GM11168 (cell line): ENCODE data around the gene CDH2.

ENCODE experiments used
- in situ Hi-C: fragments of 300-500 bp; cut with MboI; formaldehyde crosslinking; loops from one replicate; pipeline ENCODE4 v1.12.0; 2022; ENCODE audit warnings: low sequenced_read_pairs; ENCODE audit not compliant: unreplicated experiment

Gene CDH2

DNA sequence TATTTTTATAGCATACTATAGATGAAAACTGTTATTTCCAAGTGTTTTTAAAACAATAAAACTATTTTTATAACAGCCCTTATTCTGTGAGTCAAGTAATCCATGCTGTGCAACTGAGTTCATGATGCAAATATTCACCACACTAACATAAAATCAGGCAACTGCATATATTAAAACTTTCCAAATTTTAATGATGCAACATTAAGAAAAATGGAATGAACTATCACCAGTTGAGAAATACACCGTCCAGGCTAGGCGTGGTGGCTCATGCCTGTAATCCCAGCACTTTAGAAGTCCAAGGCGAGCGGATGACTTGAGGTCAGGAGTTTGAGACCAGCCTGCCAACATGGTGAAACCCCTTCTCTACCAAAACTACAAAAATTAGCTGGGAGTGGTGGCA, 114.5 kb downstream of the CDH2 start:
- in situ Hi-C loops, result no loop called here

DNA sequence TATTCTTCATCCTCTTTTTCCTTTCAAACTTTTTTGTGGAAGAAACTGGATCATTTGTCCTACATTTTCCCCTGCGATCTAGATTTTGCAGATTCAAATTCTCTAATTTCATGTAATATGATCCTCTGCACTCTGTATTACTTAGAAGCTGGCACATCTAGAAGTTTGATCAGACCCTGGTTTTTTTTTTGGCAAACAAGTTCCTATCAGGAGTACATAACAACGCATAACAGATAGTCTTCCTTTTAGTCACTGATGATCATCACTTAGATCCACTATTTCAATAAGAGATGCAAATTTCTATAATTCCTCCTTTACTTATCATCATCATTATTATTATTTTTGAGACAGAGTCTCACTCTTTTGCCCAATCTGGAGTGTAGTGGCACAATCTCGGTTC, 117.1 kb downstream of the CDH2 start:
- in situ Hi-C loops, result no loop called here

DNA sequence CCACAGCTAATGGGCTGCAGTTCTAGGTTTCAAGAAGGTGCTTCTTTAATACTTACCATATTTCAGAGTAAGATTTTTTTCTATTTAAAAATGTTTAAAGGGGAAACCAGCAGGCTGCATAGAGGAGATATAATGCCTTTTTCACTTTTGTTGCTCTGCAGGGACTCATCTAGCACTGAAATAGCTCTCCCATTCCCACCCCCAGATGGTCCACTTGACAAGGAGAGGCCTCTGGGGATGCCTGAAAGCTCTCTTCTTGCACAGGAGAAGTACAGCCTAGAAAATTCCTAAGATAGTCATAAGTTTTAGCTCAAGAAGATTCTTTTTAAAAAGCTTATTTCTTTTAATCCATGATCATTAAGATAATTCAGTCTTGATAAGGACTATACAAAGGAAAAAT, 126.4 kb downstream of the CDH2 start:
- in situ Hi-C loops, result no loop called here

DNA sequence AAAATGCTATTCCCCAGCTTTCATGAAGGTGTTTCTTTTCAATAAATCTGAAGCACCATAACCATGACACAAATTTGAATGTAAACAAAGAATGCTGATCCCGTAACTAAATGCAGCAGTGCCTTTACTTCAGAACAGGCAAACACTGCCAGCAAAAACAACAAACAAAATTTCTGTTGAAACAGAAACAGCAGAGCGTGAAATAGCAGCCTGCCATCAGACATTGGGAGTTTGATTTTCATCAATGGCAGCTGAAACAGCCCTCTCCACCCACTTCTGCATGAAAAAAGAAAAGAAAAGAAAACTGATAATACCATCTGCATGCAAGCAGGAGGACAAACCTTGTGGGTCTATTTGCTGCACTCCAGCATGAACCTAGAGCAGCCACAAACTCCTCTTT, 128.3 kb downstream of the CDH2 start:
- in situ Hi-C loops, result no loop called here

DNA sequence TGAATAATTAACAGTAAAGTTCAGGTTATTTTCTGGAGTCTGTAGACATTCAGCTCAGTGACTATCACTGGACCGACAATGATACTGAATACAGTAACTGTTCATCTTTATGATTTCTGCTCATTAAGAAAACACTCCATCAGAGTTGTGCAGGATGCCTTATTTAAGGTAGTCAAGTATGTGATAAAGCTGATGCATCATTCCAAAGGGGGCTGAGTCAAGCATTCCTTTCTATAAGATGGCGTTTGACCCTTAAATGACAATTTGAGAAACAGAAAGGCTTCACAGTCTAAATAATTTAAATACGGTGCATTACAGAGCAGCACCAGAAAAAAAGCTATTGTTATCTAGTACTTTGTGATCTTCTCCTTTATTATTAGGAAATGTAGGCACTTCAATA, 131.1 kb downstream of the CDH2 start:
- in situ Hi-C loops, result no loop called here

DNA sequence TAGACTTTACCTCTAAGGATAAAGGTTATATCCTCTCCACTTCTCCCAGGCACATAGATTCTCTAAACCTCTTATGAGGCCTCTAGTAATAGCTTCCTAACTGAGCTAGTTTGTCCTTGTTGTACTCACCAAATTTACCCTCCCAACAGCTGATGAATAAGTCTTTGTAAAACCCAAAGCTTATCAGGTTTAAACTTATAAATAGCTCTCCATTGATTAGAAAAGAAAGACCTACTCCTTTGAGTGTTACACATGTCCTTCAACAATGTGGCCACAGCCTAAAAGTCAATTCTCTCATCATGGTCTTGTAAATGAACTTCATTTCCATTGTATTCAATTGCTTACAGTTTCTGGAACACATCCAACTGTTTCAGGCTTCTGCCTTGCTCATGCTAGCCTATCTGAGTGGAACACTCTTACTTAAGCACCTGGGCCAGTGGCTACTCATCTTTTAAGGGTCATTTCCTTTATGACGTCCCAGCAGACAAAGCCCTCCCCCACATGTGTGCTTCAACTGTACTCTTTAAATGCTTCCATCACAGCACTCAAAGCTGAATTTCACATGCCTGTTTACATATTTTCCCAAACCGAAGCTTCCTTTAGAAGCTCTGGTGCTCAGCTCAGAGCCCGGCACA, 131.6 kb downstream of the CDH2 start:
- in situ Hi-C loops, result no loop called here

DNA sequence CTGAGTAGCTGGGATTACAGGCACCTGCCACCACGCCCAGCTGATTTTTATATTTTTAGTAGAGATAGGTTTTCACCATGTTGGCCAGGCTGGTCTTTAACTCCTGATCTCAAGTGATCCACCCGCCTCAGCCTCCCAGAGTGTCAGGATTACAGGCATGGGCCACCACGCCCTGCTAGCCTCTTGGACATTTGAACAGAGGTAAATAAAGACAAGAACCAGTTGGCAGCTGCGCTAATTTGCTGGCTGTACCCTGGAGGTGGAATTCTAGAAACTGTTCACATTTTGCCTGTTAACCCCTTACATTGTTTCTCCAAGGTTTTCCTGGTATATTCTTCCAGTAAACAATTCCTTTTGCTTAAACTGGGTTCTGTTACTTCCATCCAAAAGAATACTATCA, 132.9 kb downstream of the CDH2 start:
- in situ Hi-C loops, result no loop called here

DNA sequence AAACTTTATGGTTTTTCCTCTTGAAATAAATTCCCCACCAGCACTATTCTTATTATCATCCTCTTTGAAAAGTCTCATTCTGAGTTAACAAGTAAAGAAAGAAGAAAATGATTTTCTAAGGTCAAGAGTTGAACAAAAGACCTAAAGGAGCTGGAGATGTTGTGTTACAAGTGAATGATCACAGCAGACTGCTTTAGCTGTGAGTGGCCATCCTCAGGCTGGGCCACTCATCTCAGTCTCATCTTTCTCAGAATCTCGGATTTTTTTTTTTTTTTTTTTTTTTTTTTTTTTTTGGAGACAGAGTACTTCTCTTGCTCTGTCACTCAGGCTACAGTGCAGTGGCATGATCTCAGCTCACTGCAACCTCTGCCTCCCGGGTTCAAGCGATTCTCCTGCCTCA, 133.3 kb downstream of the CDH2 start:
- in situ Hi-C loops, result no loop called here

DNA sequence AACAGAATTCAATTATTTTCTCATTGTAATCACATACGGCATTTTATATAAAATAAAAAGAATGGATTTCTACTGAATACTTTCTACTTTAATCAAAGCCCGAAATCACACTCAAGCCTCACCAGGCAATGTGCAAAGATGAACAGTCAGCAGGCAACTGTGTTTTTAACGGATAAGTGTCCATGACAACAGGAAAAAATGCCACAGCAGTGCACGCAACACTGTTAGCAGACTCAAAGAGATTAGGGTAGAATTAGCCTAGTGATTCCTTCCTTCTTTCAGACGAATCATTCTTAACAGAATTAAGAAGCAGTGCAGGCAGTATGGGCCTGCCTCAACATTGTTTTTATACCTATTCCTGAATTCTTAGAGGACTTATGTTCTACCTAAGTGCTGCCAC, 135.6 kb downstream of the CDH2 start:
- in situ Hi-C loops, result no loop called here

DNA sequence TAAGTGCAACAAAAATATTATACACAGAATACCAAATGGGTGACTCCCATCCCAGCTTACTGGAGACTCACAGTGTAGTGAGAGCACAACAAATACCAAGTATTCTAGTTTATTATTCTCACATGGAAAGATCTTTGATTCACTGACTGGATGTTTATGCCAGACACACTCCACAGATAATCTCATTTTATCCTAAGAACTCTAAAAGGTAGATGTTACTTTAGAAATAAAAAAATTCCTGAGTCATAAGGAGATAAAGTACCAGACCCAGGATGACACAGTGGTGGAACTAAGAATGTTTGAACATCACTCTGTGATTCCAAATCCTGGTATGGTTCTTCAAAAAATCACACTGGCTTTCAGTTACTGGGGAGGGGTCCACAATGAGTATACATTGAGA, 136.2 kb downstream of the CDH2 start:
- in situ Hi-C loops, result no loop called here

DNA sequence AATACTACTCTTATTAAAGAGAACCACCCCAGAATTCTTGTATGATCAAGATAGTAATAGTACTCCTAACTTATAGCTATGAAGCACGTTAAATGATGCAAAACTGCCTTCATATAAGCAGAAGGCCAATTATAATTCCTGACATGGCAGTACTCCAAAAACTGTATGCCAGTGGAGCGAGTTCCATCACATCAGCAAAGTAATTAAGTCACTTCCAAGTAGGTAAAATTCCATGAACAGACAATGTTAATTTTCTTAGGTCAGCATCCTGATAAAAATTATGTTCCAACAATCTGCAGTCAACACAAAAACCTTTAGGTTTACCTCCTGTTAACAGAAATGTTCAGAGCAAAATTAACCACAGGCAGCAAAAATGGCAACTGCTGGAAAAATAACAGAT, 136.7 kb downstream of the CDH2 start:
- in situ Hi-C loops, result no loop called here

DNA sequence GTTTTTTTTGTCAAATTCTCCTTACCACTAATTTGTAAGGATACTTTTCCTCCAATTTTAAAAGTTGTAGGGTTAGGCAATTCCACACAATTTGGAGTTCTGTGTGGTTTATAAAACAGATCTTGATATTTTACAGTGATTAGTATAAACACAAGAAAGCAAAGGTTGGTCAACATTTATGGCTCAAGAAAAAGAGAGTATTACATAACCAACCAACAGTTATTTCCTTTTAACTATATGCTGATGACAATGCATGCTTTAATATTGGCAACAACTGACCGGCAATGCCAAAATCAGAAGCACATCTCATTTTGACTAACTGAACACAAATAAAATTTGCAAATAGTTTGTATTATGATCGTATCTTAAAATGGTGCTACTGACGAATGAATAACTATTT, 137.2 kb downstream of the CDH2 start:
- in situ Hi-C loops, result no loop called here

DNA sequence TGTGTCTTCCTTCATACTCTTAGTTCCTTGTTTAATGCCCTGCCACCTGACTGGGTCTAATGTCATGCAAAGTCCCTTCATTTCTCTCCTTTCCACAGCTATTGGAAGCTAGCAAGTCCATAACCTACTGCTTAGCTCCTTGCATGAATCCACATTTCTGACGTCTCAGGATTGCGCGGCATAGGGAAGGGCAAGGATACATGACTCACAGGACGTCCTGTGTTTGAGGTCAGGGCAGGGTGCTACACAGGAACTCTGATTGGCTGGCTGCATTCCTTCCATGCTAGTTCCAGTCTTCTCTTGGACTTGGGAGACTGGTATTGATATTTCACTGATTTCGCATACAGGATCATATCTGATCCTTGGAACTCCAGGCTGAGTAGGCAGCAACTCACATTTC, 137.9 kb downstream of the CDH2 start:
- in situ Hi-C loops, result no loop called here

DNA sequence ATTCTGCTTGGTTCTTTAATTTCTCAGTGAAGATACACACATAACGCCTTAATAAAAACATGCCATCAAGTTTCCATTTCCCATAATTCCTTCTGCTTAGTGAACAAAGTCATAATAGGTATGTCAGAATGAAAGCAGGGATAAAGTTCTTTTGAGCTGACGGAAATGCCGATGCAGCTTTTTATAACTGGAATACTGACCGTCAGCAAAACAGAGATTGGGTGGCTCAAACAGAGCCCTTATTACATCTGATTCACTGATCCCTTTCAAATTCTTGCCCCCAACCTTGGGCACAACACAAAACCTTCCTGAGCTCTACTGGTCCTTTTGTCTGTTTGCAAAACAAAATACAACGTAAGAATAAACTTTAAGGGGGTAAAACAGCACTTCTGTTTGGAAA, 140.4 kb downstream of the CDH2 start:
- in situ Hi-C loops, result no loop called here

DNA sequence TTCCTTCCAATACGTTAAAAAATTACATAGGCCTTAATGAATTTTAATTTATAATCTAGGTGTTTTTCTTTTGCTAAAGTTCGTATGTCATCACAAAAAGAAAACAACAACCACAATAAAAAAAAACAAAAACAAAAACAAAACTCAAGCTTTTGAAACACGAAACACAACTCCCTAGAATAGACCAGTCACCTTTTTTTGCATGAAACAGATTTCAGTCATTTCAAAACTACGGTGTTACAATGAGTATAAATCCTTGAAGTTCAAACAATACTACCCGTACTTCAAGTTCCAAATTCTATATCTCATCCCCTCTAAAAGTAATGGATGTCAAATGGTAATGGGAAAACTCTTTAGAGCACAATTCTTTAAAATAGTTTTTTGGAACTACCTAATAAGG, 142.4 kb downstream of the CDH2 start:
- in situ Hi-C loops, result no loop called here

DNA sequence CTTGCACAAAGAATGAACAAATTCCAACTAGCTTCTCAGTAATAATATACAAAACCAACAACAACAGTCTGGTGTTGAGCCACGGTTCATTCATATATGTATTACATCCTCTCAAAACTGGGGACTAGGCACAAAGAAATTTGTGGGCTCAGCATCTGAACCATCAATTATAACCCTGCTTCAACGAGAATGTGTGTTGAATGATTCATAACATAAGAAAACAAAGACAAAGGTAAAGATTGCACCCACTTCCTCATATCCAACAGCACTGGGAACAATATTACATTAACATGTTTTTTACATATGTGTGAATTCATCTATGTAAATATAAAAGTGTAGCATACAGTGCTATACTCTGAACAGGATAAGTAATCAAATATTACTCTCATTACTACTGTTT, 144.8 kb downstream of the CDH2 start:
- in situ Hi-C loops, result no loop called here

DNA sequence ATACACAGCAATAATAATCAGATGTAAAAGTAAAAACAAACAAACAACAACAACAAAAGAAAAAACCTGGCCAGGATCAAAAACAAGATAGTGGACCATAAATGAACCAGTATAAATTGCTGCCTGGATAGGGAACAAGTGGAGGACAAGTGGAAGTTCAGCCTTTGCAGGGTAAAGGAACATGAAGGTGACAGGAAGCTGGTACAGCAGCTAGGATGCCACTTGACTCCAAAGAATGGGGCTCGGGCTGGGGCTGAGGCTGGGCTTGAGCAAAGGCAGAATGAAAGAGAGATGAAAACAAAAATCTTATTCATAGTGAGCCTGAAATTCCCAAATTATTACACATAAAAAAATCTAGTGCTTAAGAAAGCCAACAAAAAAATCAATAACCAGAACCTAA, 146.5 kb downstream of the CDH2 start:
- in situ Hi-C loops, result no loop called here

DNA sequence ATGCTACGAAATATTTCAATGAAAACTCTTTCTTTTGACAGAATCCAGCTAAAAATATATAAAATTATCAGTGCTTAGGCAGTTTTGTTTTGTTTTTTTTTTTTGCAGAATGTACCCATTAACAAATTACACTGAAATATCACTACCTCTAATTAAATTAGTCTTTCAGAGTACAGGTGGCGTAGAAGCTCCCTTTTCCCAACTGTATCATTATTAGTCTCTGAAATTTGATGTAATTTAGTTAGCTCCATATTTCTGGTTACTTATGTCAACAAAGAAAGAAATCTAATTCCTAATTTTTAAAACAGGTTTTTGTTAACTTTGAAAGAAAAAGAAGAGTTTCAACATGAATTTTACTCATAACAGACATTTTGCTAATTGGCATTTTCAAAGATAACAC, 149.2 kb downstream of the CDH2 start:
- in situ Hi-C loops, result no loop called here

DNA sequence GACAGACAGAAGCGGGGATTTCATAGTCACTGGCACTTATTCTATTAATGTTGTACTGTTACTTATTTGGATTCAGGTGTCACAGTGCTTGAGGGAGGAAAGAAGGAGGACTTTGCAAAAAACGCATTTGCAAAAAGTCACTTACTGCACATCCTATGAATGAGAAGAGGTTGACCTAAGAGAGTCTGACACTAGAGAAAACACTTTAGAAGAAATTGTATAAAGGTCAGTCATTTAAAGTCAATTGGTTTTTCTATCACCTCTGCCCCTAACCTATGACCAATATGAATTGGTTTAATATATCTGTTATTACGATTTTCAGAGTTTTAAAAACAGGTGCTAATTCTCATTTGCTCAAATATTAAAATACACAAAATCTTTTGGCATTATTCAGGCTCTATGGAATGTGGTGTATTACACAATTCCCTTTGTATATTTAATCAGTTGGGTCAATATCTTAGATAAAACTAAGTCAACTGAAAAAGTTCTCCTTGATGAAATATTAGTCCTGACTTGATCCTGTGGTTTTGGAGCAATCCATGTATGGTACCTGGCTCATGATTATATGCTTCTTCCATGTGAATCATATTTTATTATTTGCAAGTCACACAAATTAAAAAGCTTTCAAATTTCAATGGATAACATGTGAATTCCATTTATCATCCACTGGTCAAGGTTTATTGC, 157.4 kb downstream of the CDH2 start:
- in situ Hi-C loops, result no loop called here

DNA sequence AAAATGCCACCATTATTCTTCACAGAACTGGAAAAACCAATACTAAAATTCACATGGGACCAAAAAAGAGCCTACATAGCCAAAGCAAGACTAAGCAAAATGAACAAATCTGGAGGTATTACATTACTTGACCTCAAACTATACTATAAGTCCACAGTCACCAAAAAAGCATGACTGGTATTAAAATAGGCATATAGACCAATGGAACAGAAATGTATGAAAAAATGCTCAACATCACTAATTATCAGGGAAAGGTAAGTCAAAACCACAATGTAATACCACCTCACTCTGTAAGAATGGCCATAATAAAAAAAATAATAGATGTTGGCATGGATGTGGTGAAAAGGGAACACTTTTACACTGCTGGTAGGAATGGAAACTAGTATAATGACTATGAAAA, 158.6 kb downstream of the CDH2 start:
- in situ Hi-C loops, result no loop called here

DNA sequence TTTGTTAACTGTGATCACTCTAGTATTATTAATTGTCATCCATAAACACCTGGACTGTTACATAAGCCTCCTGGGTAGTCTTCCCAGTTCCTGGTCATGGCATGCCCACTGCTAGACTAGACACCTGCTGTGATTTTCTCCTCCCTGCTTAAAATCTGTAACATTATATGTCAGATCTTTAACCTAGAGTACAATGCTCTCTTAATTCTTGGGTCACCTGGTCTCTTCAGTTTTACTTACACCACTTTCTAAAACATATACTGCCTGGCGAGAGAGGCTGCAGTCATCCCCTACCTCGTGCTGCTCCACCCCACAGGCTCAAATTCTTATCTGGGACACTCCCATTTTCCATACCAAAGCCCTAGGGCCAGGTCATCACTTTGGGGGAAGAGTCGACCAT, 161.3 kb downstream of the CDH2 start:
- in situ Hi-C loops, result no loop called here

DNA sequence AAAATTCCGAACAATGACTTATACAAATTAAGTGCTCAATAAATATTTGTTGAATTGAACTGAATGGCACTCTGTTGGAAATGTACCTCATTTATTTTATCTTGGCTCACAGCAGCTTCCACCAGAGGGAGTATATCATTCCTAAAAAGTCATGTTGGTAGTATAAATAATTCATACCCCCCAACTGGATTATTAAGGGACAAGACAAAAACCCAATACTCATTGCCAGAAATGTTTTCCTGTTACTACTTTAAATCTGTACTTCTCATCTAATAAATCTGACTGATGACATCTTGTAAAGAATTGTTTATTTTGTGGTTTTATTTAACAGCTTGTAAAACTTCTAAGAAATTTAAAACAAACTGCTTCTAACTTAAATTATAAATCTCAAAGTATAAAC, 163.9 kb downstream of the CDH2 start:
- in situ Hi-C loops, result no loop called here
